HG02678 (cell line): ENCODE measurements around the gene TRIM2.
"Not testable (repeated sequence)": the region's sequence is repeated elsewhere in the genome, so short reads cannot be mapped to it uniquely, and the experiment has no call there.

Experiments used
- ATAC-seq: cut with Tn5 transposase; IDR thresholded peaks from one replicate; pipeline ENCODE4 v1.9.1; 2021; ENCODE audit warnings: mild to moderate bottlenecking, moderate library complexity; ENCODE audit not compliant: unreplicated experiment

TRIM2 gene

DNA sequence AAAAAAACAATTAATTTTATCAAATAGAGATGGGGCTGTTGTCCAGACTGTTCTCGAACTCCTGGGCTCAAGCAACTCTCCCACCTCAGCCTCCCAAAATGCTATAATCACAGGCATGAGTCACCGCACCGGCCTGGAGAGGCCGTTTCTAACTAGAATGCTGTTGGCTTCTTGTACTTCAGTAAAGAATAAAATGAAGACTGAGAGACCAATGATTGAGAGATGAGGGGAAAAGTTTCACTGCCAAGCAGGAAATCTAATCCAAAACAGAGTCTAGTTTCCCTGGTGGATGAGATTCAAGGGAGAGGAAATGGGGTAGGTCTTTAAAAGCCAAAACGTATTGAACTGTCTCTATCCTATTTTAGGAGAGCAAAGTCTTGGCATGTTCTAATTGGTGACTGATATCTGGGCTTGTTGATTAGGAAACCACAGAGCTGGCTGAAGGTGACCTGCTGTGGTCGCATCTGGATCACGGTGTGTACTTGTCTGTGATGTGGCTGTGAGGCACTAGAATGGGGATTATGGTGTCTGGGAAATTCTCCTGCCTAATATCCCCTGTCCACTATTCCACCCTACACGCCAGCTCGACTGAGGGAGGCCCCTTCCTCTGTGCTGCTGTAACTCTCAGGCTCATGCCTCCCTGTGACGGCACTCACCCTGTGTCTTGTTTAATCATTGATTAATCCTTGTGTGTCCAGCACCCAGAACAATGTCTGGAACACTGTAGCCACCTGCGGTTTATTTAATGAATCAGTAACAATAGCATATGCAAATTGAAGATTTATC lies 15.0 kb upstream of the TRIM2 start:
- ATAC-seq = no peak

DNA sequence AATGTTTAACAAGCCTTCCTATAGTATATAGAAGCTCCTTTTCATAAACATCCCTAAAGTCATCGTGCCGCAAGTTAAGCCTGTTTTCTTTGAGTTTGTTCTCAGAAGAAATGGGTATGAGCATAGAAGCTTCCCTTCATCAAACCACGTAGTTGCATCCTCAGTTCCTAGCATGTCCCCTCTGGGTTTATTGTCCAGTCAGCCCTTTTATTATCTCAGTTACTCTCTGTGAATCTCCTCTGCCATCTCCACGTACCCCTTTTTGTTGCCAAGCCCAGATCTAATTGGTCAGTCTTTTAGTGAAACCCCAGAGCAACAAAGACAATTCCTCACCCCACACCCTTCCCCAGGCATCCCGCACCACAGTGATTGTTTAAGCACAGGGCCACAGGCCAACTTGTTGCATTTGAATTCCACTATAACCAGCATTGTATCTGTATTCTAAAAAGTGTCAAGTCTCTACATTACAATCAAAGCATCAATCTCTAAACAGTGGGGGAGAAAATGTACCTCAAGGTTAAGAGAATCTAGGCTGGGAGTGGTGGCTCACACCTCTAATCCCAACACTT lies 12.4 kb upstream of the TRIM2 start:
- ATAC-seq = no peak

DNA sequence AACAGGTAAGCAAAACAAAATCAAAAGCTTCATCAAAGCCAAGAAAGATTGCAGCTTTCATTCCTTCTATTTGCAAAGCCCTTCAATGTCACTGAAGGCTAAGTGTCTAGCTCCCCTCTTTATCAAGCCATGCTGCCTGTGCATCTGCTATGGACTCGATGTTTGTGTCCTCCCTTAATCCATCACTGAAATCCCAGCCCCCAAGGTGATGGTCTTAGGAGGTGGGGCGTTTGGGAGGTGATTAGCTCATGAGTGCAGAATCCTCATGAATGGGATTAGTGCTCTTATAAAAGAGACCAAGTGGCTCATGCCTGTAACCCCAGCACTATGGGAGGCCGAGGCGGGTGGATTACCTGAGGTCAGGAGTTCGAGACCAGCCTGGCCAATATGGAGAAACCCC lies 6.9 kb upstream of the TRIM2 start:
- ATAC-seq = no peak

DNA sequence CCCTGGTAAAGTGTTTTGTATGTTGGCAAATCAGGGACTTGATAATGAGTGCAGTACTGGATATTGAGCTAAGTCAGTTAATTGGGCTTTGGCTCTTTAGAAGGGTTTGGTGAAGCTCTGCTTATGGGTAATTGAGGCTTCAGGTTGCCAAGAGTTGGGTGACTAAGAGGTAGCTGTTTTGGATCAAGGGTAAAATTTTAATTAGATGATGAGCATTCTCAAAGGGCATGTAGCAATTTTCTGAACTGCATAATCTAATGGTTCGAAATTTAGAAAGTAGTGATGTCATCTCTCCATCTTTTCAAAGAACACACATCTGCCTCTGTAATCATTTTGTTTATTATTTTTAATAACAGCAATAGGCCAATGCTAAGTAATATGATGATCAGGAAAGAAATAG lies 5.5 kb upstream of the TRIM2 start:
- no peak for ATAC-seq

DNA sequence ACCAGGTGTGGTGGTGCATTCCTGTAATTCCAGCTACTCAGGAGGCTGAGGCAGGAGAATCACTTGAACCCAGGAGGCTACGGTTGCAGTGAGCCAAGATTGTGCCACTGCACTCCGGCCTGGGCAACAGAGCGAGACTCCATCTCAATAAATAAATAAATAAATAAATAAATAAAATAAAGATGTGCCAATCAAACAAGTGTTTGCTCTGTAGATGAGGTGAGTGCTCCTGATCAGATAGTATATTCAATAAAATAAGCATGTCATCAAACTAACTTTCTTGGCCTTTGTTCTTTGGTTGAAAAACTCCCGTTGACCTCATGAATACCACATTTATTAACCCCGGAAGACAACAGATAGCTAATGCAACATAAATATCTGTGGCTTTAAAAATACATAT lies 497 bp upstream of the TRIM2 start:
- not testable (repeated sequence) for ATAC-seq

DNA sequence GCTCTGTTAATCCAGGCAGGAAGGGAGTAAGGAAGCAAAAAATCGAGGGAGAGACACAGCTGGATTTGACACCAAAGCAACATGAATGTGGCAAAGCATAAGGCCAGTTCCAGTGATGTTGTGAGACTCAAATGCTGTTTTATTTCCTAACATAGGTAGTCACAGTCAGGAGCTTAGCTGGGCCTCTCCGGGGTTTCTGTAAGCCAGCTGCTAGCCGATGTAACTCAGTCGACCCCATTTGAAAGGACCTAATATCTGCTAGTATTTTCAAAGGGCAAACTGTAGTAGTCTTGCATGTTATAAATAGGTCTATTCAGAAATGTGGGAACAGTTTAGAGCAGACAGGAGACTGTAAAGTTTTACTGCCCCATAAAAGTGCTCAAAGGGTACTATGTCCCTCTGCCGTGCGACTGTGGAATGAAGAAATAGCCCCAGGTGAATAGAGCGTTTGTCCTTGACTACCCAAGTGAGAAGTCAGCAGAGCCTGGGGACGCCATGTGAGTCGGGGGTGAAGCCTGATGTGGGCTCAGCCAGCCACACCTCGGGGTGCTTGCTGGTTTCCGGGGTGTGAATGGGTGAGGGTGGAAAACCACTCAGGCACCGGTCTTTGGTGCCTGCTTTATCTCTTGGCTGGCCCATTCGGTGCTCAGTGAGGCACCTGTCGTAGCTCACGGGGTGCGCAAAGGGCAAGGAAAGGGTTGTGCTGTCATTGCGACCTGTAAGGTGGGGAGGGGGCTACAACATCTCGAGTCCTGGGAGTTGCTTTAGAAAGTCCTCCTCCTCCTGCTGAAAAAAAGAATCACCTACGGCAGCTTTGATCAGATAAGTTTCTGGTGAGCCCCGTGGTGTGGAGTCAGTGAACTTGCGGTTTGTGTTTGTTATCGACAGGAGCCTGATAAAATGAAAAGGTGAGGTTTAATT lies 745 bp downstream of the TRIM2 start:
- ATAC-seq = peak; percentile 76

DNA sequence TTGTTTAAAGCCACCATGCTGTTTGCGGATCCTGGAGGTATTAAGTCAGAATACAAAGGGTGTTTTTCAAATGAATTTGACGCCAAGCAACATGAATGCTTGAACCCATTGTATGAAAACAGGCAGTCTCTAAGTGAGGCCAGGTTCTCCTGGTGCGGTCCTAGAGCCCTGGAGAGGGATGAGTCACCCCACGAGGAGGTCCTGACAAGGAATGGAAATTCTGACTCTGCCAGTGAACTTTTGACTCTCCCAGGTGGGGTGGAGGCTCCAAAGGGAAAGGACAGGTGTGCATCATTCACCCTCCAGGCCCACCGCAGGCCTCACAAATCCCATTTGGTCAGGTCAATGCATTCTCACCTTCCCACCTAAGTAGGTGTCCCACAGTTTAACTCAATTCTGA lies 1.5 kb downstream of the TRIM2 start:
- ATAC-seq = no peak

DNA sequence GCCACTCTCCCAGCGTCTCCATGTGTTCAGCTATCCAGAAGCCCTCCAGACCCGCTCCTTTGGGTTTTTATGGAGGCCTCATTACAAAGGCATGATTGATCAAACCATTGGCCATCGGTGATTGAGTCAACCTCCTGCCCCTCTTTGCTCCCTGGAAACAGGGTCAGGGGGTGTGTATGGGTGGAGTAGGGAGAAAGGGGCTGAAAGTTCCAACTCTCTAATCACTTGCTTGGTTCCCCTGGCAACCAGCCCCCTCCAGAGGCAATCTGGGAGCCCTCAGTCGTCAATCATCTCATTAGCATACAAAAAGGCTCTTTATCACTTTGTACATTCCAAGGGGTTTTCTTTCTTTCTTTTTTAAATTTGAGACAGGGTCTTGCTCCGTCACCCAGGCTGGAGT lies 2.3 kb downstream of the TRIM2 start:
- ATAC-seq = no peak

DNA sequence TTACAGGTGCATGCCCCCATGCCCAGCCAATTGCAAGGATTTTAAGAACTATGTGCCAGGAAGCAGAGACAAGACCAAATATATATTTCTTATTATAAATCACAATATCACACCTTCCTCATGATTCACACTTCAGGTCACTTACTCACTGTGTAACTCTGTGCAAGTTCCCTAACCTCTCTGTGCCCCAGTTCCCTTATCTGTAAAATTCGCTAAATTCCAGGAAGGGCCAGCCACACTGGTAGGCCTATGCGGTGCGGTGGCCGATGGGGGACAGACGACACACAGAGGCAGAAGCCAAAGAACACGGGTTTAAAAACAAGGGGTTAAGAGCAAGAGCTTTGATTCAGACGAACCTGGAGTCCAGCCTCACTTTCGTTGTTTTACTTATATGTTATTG lies 2.8 kb downstream of the TRIM2 start:
- ATAC-seq = no peak

DNA sequence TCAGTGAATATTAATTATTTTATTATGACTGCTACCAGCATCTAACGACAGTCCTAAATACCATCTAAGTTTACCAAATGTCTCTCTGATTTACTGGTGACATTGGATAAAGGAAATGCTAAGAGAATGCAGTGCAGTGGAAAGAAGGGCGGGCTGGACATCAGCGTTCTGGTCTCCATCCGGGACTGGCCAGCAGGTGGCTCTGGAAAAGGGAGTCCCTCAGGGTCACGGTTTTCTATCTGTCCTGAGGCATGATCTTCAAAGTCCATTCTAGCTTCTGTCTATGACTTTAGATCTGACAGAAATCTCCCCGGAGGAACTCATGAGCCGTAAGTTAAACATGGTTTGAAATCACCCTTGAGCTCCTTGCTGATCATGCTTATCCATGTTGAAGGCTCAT lies 3.3 kb downstream of the TRIM2 start:
- ATAC-seq = no peak

DNA sequence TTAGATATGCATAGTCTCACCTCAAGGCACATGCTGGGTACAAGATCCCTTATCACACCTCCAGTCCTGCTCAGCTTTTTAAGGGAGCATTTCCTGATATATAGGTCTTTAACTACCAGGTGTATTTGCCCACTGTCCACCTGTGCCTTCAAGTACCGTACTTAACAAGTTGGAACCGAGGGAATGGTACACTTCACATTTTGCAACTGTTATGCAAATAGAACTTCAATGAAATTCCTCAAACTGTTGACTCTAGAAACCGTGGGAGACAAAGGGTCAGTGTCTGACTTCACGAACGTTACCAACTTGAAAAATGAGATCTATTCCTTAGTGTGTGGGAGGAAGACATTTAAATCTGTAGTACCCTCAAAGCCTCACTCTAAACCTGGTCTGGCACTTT lies 5.2 kb downstream of the TRIM2 start:
- no peak for ATAC-seq

DNA sequence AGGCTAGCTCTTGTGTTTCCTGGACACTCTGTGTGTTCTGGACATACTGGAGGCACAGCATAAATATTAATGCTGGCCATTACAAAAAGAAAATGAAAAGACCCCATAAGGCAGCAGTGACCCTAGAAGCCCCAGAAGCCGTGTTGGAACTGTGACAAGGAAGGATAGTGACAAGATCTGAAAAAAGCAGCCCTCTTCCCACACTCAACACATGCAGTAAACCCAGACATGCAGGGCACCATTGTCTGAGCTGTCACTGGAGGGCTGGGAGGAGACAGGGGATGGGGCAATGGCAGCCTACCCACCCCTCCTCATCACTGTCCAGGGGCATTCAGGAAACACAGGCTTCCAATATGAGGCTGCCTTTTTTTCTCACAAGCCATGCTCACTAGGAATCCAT lies 6.5 kb downstream of the TRIM2 start:
- ATAC-seq = no peak

DNA sequence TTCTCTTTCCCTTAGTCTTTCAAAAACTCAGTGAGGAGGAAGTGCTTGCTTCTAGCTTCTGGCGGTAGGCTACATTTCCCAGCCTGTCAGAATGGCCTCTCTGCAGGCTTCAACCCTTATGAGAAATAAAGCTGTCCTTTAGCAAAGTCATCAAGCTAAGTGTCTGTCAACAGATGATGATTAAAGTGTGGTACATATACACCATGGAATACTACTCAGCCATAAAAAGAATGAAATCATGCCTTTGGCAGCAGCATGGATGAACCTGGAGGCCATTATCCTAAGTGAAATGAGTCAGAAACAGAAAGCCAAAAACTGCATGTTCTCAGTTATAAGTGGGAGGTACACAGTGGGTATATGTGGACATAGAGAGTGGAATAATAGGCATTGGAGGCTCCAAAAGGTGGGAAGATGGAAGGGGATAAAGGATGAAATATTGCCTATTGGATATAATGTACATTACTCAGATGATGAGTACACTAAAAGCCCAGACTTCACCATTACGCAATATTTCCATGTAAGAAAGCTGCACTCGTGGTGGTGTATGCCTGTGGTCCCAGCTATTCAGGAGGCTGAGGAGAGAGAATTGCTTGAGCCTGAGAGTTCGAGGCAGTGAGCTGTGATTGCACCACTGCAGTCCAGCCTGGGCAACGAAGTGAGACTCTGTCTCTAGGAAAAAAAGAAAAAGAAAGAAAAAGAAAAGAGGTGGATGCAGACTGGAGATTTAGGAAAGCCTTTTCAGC lies 7.9 kb downstream of the TRIM2 start:
- no peak for ATAC-seq

DNA sequence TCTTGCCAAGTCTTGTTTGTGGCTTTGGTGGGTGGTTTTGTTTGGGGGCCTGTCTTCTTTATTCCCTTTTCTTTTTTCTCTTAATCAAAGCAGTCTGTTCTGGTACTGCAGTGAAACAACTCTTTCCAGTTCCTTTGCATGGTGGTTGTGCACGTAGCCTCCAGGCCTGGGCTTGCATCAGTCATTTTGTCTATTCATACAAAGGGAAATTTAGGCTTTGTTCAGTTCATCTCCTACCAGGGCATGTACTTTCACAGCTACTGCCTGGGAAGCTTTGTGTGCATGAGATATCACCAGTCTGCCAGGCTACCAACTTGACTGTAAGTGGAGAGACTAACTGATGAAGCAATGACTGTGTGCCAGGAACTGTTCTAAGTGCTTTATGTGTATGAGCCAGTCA lies 8.5 kb downstream of the TRIM2 start:
- ATAC-seq = no peak

DNA sequence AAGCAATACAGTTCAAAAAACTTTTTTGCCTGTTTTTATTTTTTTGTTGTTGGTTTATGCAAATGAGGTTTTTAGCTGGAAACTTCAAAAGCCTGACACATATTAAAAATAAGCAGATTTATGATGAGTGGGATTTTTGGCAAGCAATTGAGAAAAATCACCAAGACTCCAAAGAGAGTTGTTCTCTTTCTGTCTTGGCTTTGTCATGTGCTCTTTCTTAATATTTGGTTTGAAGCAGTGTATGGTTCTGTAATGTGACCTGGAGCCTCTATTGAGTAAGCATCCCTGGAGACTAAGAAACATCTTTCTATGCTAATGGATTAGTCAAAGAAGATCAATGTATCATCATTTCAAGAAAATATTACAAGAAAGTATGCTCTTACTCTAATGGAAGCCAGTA lies 11.7 kb downstream of the TRIM2 start:
- no peak for ATAC-seq

DNA sequence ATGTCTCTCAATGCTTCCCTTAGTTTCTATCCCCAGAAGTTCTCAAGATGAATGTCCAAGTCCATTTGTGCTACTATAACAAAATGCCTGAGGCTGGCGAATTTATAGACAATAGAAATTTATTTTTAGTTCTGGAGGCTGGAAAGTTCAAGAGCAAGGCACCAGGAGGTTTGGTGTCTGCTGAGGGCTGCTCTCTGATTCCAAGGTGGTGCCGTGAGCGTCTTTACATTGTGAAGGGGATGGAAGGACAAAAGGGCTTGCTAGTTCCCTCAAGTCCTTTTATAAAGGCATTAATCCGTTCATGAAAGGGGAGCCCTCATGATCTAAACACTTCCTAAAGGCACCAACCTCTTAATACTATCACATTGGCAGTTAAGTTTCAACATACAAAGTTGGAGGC lies 12.3 kb downstream of the TRIM2 start:
- ATAC-seq = no peak

DNA sequence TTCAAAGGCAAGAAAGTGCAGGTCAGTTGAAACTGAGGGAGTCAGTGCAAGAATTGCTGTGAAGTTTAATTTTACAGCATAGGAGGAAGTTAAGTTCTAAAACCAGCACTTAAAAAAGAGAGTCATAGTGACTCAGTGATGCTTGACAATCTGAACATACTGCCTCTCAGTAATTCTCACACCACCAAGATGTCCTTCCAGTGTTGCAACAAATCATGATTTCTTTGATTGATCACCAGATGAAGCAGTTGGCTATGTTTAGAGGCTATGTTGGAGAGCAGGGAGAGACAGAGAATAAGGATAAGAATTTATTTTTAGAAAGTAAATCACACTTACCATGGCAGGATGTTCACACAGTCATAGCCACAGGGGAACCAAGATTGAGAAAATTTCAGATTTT lies 13.2 kb downstream of the TRIM2 start:
- no peak for ATAC-seq

DNA sequence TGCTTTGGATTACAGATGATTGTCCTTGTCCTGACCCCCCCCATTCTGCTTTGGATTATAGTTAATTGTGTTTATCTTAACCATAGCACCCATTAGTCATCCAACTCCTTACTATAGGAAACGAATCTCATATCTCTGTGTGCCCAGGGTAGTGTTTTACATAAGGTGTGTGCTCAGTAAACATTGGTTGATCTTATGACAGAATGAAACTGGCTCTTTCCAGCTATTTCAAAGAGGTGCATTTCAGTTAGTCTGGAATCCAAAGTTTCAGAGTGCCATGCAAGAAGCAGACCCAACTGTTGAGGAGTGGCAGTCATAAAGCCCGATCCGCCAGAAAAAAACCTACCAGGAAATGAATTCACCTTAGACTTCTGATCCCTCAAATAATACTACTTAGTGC lies 14.7 kb downstream of the TRIM2 start:
- no peak for ATAC-seq

DNA sequence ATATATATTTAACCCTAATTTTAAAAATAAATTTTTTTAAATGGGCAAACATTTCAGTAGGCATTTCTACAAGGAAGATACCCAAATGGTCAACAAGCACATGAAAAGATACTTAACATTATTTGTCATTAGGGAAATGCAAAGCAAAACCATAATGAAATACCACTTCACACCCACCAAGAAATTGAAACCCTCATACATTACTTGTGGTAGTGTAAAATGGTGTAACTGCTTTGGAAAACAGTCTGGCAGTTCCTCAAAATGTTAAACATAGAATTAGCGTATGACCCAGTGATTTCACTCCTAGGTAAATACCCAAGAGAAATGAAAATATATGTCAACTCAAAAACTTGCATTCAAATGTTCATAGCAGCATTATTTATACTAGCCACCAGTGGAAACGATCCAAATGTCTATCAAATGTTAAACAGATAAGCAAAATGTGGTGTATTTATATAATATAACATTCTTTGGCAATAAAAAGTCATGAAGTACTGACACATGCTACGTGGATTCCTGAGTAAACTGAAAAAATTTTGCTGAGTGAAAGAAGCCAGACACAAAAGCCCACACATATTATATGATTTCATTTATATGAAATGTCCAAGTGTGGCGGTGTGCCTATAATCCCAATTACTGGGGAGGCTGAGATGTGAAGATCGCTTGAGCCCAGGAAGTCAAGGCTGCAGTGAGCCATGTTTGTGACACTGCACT lies 16.6 kb downstream of the TRIM2 start:
- no peak for ATAC-seq
